ENCODE data around the gene SNRNP70.

DNA sequence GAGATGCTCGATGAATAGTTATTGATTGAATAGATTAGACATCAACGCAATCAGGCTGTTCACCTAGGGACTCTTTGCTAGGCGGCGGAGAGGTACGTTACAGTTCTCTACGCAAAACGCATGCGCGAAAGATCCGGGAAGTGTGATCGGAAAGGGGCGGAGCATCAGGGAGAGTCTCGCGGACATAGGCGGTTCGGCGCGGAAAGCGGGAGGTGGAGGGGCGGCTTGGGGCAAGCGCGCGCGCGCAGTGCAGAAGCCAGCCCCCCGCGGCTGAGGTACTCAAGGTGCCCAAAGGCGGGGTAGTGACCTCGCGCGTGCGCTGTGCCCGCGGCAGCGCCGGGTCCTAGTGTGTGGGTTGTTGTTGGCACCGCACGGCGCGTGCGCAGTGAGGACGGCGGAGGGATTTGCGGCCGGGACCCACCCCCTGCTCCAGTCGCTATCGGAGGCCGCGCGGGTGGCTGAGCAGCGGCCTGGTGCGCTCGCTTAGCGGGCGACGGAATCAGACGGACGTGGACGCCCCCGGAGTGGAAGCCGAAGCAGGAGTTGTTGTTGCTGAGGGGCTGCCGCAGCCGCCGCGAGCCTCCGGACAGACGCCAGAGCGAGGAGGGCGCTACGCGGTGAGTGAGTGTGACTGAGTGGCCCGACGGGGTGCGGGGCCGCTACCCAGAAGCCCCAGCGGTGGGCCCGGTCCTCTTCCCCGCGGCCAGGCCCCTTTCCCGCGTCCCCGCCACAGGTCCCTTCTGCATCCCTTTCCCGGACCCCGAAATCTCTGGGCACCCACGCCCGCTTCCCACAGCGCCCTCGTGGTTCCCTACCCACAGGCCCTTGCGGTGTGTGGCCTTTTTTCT lies at the start of gene SNRNP70:
- TF ChIP-seq, protein P1, sequence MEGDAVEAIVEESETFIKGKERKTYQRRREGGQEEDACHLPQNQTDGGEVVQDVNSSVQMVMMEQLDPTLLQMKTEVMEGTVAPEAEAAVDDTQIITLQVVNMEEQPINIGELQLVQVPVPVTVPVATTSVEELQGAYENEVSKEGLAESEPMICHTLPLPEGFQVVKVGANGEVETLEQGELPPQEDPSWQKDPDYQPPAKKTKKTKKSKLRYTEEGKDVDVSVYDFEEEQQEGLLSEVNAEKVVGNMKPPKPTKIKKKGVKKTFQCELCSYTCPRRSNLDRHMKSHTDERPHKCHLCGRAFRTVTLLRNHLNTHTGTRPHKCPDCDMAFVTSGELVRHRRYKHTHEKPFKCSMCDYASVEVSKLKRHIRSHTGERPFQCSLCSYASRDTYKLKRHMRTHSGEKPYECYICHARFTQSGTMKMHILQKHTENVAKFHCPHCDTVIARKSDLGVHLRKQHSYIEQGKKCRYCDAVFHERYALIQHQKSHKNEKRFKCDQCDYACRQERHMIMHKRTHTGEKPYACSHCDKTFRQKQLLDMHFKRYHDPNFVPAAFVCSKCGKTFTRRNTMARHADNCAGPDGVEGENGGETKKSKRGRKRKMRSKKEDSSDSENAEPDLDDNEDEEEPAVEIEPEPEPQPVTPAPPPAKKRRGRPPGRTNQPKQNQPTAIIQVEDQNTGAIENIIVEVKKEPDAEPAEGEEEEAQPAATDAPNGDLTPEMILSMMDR (IDR thresholded peaks at IDR 0.05): peak in 2 of 6 experiments; percentile 1 to 23
- peak in 2 of 4 donors; percentile 76 to 93 for TF ChIP-seq POLR2A (IDR thresholded peaks at IDR 0.05)
